OCI-LY1 (cell line): ENCODE results near the gene FAM151A.

Experiments used
- EZH2 ChIP-seq: fragments of 200-600 bp; sonication (generic), shearing (Covaris generic); IDR thresholded peaks from 2 replicates; pipeline ENCODE4 v1.8.0; 2017; ENCODE audit warnings: borderline replicate concordance, mixed run types, mild to moderate bottlenecking, antibody characterized with exemption, low read length, moderate library complexity, mixed read lengths
- TF ChIP-seq, protein P1 (sequence below): fragments of 200-600 bp; sonication (generic), shearing (Covaris generic); IDR thresholded peaks from 2 replicates; pipeline ENCODE4 v1.5.1; 2017; ENCODE audit warnings: mild to moderate bottlenecking, antibody characterized with exemption, low read length, moderate library complexity, mixed read lengths

DNA sequence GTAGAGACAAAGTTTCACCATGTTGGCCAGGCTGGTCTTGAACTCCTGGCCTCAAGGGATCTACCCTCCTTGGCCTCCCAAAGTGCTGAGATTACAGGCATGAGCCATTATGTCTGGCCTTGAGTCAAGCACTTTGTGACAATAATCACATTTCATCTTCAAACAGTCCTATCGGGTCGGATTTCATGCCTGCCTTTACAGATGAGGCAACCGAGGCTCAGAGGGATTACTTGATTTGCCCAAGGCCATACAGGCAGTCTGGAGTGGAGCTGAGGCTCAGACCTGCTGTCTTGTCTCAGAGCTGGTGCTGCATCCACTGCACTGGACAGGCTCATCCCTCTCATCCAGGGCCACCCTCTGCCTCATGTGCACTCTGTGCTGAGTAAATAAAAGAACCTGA lies 26.6 kb downstream of the FAM151A start:
- TF ChIP-seq, protein P1, sequence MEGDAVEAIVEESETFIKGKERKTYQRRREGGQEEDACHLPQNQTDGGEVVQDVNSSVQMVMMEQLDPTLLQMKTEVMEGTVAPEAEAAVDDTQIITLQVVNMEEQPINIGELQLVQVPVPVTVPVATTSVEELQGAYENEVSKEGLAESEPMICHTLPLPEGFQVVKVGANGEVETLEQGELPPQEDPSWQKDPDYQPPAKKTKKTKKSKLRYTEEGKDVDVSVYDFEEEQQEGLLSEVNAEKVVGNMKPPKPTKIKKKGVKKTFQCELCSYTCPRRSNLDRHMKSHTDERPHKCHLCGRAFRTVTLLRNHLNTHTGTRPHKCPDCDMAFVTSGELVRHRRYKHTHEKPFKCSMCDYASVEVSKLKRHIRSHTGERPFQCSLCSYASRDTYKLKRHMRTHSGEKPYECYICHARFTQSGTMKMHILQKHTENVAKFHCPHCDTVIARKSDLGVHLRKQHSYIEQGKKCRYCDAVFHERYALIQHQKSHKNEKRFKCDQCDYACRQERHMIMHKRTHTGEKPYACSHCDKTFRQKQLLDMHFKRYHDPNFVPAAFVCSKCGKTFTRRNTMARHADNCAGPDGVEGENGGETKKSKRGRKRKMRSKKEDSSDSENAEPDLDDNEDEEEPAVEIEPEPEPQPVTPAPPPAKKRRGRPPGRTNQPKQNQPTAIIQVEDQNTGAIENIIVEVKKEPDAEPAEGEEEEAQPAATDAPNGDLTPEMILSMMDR, result no peak
- TF ChIP-seq EZH2, result no peak
